ENCODE measurements around the gene ZNF268. TPM values are rescaled to one million over a fixed set of nuclear protein-coding genes. Genes with fewer than 3 reads are reported as not detected.

ZNF268 gene
- polyA plus RNA-seq, 3 donors = 3.3 to 6.0 (median 5.8) TPM

- Histone ChIP-seq H3K27me3 (ENCODE audit: control insufficient read depth in 2 of 2, insufficient read depth in 2 of 2, low read length in 2 of 2) (no peaks in the 10 kb centered on the region), H3K9me3 (replicated peaks in 1 of 2; ENCODE audit: control insufficient read depth in 1 of 2, insufficient read depth in 1 of 2, low read length in 2 of 2) (peaks cover 83 to 91% of the 10 kb centered on the region in 2 donors), H4K20me1 (ENCODE audit: insufficient read depth, low read length) (no peaks in the 10 kb centered on the region), H2AFZ (ENCODE audit: insufficient read depth, low read depth, low read length, poor library complexity, severe bottlenecking) (no peak overlapping the region), H3K4me3 (replicated peaks in 1 of 3; ENCODE audit: low read depth in 2 of 3, low read length in 3 of 3) (no peak overlapping the region), H3K79me2 (ENCODE audit: insufficient read depth, low read length) (no peaks in the 10 kb centered on the region), H3K27ac (ENCODE audit: low read depth in 1 of 2, low read length in 2 of 2) (no peak overlapping the region), H3K36me3 (replicated peaks in 1 of 2; ENCODE audit: control insufficient read depth in 1 of 2, insufficient read depth in 2 of 2, low read length in 2 of 2) (no peaks in the 10 kb centered on the region), H3K9ac (ENCODE audit: insufficient read depth, low read length, poor library complexity, severe bottlenecking) (no peak overlapping the region), H3K4me1 (ENCODE audit: control insufficient read depth in 1 of 2, insufficient read depth in 2 of 2, low read length in 2 of 2) (no peaks in the 10 kb centered on the region), H3K4me2 (replicated peaks; ENCODE audit: extremely low read depth, low read length, poor library complexity, severe bottlenecking) (no peak overlapping the region)
- Mint-ChIP-seq H3K27ac (no peak overlapping the region), H3K36me3 (no peaks in the 10 kb centered on the region), H3K4me3 (no peak overlapping the region), H3K27me3 (ENCODE audit: low read depth in 3 of 3) (peaks cover 0 to 4% (median 2%) of the 10 kb centered on the region in 3 donors), H3K9me3 (peaks cover 55 to 87% (median 79%) of the 10 kb centered on the region in 7 donors), H3K4me1 (no peaks in the 10 kb centered on the region)
- intact Hi-C loops (cut with micrococcal nuclease) = no loop called here
- no peak for TF ChIP-seq CTCF (IDR thresholded peaks at IDR 0.05)
- no peak for DNase-seq
- WGBS (ENCODE audit: insufficient coverage) = 60% methylated on average over 42 of the region's 44 CpGs
Measured at GRCh38 chr12:133236144-133236543, 54.8 kb downstream of the ZNF268 start.

- H3K9me3 ChIP-seq (replicated peaks in 1 of 2; ENCODE audit: control insufficient read depth in 1 of 2, insufficient read depth in 1 of 2, low read length in 2 of 2) = peaks cover 83 to 91% of the 10 kb centered on the region in 2 donors
- H3K9ac ChIP-seq (ENCODE audit: insufficient read depth, low read length, poor library complexity, severe bottlenecking) = no peak overlapping the region
- H2AFZ ChIP-seq (ENCODE audit: insufficient read depth, low read depth, low read length, poor library complexity, severe bottlenecking) = no peak overlapping the region
- Mint-ChIP-seq H3K36me3 (no peaks in the 10 kb centered on the region), H3K27ac (no peak overlapping the region), H3K4me1 (no peaks in the 10 kb centered on the region), H3K9me3 (peaks cover 56 to 87% (median 79%) of the 10 kb centered on the region in 7 donors), H3K4me3 (no peak overlapping the region), H3K27me3 (ENCODE audit: low read depth in 3 of 3) (peaks cover 0 to 4% (median 2%) of the 10 kb centered on the region in 3 donors)
- no peak overlapping the region for H3K27ac ChIP-seq (ENCODE audit: low read depth in 1 of 2, low read length in 2 of 2)
- H3K36me3 ChIP-seq (replicated peaks in 1 of 2; ENCODE audit: control insufficient read depth in 1 of 2, insufficient read depth in 2 of 2, low read length in 2 of 2) = no peaks in the 10 kb centered on the region
- intact Hi-C loops (cut with micrococcal nuclease) = no loop called here
- no peak overlapping the region for H3K4me2 ChIP-seq (replicated peaks; ENCODE audit: extremely low read depth, low read length, poor library complexity, severe bottlenecking)
- no peak for TF ChIP-seq CTCF (IDR thresholded peaks at IDR 0.05)
- no peak for DNase-seq
- WGBS (ENCODE audit: insufficient coverage) = 88% methylated on average over 2 of the region's 12 CpGs
- H4K20me1 ChIP-seq (ENCODE audit: insufficient read depth, low read length) = no peaks in the 10 kb centered on the region
- no peak overlapping the region for H3K4me3 ChIP-seq (replicated peaks in 1 of 3; ENCODE audit: low read depth in 2 of 3, low read length in 3 of 3)
- H3K4me1 ChIP-seq (ENCODE audit: control insufficient read depth in 1 of 2, insufficient read depth in 2 of 2, low read length in 2 of 2) = no peaks in the 10 kb centered on the region
- H3K27me3 ChIP-seq (ENCODE audit: control insufficient read depth in 2 of 2, insufficient read depth in 2 of 2, low read length in 2 of 2) = no peaks in the 10 kb centered on the region
- no peaks in the 10 kb centered on the region for H3K79me2 ChIP-seq (ENCODE audit: insufficient read depth, low read length)
Measured at GRCh38 chr12:133236556-133236955, 55.3 kb downstream of the ZNF268 start.
